WTC11 (cell line): ENCODE measurements around the gene RRP1B. TPM values are rescaled to one million over a fixed set of nuclear protein-coding genes. Genes with fewer than 3 reads are reported as not detected.
A peak's percentile ranks its signal among the peaks of the same experiment; 100 is the strongest.

Experiments used
- ATAC-seq: fragments of 200-7000 bp; cut with Tn5 transposase; 2 replicates; pipeline ENCODE4 v1.10.0; 2021; ENCODE audit warnings: mild to moderate bottlenecking, moderate library complexity
- CTCF ChIA-PET: fragments of 300-600 bp; sonication (Branson Sonifier 250); formaldehyde crosslinking; loops from one replicate; lab custom pipeline; 2021; ENCODE audit warnings: antibody characterized with exemption; lab: Charles Lee
- POLR2A ChIA-PET: fragments of 350-600 bp; sonication (Branson Sonifier 250); formaldehyde crosslinking; loops from one replicate; lab custom pipeline; 2021; ENCODE audit warnings: antibody characterized with exemption; lab: Charles Lee
- DNase-seq: peaks from one replicate; pipeline ENCODE4 v3.0.0; 2021; ENCODE audit warnings: low spot score
- H3K27ac Mint-ChIP-seq: 2 replicates; pipeline ENCODE4 v1.8.0; 2021; ENCODE audit warnings: mixed read lengths
- H3K27me3 Mint-ChIP-seq: 2 replicates; pipeline ENCODE4 v1.8.0; 2021; ENCODE audit warnings: low read depth, mild to moderate bottlenecking, moderate library complexity, mixed read lengths
- H3K36me3 Mint-ChIP-seq: 2 replicates; pipeline ENCODE4 v1.8.0; 2021; ENCODE audit warnings: mixed read lengths
- H3K4me1 Mint-ChIP-seq: 2 replicates; pipeline ENCODE4 v1.8.0; 2022; ENCODE audit warnings: mixed read lengths
- H3K4me3 Mint-ChIP-seq: 2 replicates; pipeline ENCODE4 v1.8.0; 2021; ENCODE audit warnings: mild to moderate bottlenecking, moderate library complexity, mixed read lengths
- H3K9me3 Mint-ChIP-seq: 2 replicates; pipeline ENCODE4 v1.8.0; 2021; ENCODE audit warnings: mixed read lengths
- CBFB ChIP-seq: sonication (generic); formaldehyde crosslinking; IDR thresholded peaks from 2 replicates; pipeline ENCODE4 v1.8.1; 2022; ENCODE audit warnings: mild to moderate bottlenecking, low read depth, missing genetic modification reagents
- CREM ChIP-seq: sonication (generic); formaldehyde crosslinking; IDR thresholded peaks from 2 replicates; pipeline ENCODE4 v1.8.1; 2022; ENCODE audit warnings: mild to moderate bottlenecking, missing genetic modification reagents, moderate library complexity
- ELF4 ChIP-seq: sonication (generic); formaldehyde crosslinking; IDR thresholded peaks from 2 replicates; pipeline ENCODE4 v1.8.1; 2022; ENCODE audit warnings: low read depth, mild to moderate bottlenecking, moderate library complexity, missing genetic modification reagents
- ESRRA ChIP-seq: sonication (generic); formaldehyde crosslinking; IDR thresholded peaks from 2 replicates; pipeline ENCODE4 v1.8.1; 2022; ENCODE audit warnings: mild to moderate bottlenecking, missing genetic modification reagents, borderline replicate concordance
- ETV6 ChIP-seq: sonication (generic); formaldehyde crosslinking; IDR thresholded peaks from 2 replicates; pipeline ENCODE4 v1.8.1; 2022; ENCODE audit warnings: mild to moderate bottlenecking, missing genetic modification reagents
- FOXK1 ChIP-seq: sonication (generic); formaldehyde crosslinking; IDR thresholded peaks from 2 replicates; pipeline ENCODE4 v1.8.0; 2022; ENCODE audit warnings: mild to moderate bottlenecking, moderate library complexity, missing genetic modification reagents
- GABPB1 ChIP-seq: sonication (generic); formaldehyde crosslinking; IDR thresholded peaks from 2 replicates; pipeline ENCODE4 v1.8.1; 2023; ENCODE audit warnings: mild to moderate bottlenecking, missing genetic modification reagents
- HMGA2 ChIP-seq: fragments of 250-450 bp; sonication (Bioruptor Pico); IDR thresholded peaks from 2 replicates; pipeline ENCODE4 v1.4.0; 2021; ENCODE audit warnings: mild to moderate bottlenecking, moderate library complexity
- KAT7 ChIP-seq: sonication (generic); formaldehyde crosslinking; IDR thresholded peaks from 2 replicates; pipeline ENCODE4 v1.8.1; 2023; ENCODE audit warnings: missing genetic modification reagents, mild to moderate bottlenecking, borderline replicate concordance
- MXD4 ChIP-seq: fragments of 250-450 bp; sonication (Bioruptor Pico); IDR thresholded peaks from 2 replicates; pipeline ENCODE4 v1.8.0; 2021; ENCODE audit warnings: mild to moderate bottlenecking, moderate library complexity, borderline replicate concordance
- NR3C1 ChIP-seq: sonication (generic); formaldehyde crosslinking; conservative IDR thresholded peaks from 2 replicates; pipeline ENCODE4 v1.8.1; 2023; ENCODE audit warnings: low read depth, mild to moderate bottlenecking, missing genetic modification reagents
- RORB ChIP-seq: fragments of 250-450 bp; sonication (Bioruptor Pico); IDR thresholded peaks from 2 replicates; pipeline ENCODE4 v1.9.0; 2021; ENCODE audit warnings: mild to moderate bottlenecking
- SOX15 ChIP-seq: fragments of 250-450 bp; sonication (Bioruptor Pico); IDR thresholded peaks from 2 replicates; pipeline ENCODE4 v1.9.0; 2021; ENCODE audit warnings: mild to moderate bottlenecking
- TCF7 ChIP-seq: sonication (generic); formaldehyde crosslinking; IDR thresholded peaks from 2 replicates; pipeline ENCODE4 v1.8.0; 2022; ENCODE audit warnings: mild to moderate bottlenecking, low read depth, missing genetic modification reagents, moderate library complexity
- TEAD4 ChIP-seq: sonication (generic); formaldehyde crosslinking; IDR thresholded peaks from 2 replicates; pipeline ENCODE4 v1.8.0; 2022; ENCODE audit warnings: mild to moderate bottlenecking, missing genetic modification reagents
- TP53 ChIP-seq: sonication (generic); formaldehyde crosslinking; IDR thresholded peaks from 2 replicates; pipeline ENCODE4 v1.8.1; 2023; ENCODE audit warnings: mild to moderate bottlenecking, missing genetic modification reagents
- ZBTB43 ChIP-seq: sonication (generic); formaldehyde crosslinking; IDR thresholded peaks from 2 replicates; pipeline ENCODE4 v1.8.1; 2023; ENCODE audit warnings: mild to moderate bottlenecking, missing genetic modification reagents
- ZNF138 ChIP-seq: sonication (generic); formaldehyde crosslinking; conservative IDR thresholded peaks from 2 replicates; pipeline ENCODE4 v1.8.1; 2022; ENCODE audit warnings: mild to moderate bottlenecking, moderate library complexity, missing genetic modification reagents
- ZNF396 ChIP-seq: fragments of 250-450 bp; sonication (Bioruptor Pico); IDR thresholded peaks from 2 replicates; pipeline ENCODE4 v1.8.0; 2021; ENCODE audit warnings: mild to moderate bottlenecking, moderate library complexity, borderline replicate concordance
- ZNF512 ChIP-seq: sonication (generic); formaldehyde crosslinking; IDR thresholded peaks from 2 replicates; pipeline ENCODE4 v1.8.1; 2022; ENCODE audit warnings: missing genetic modification reagents, borderline replicate concordance
- total RNA-seq: library from RNA; stranded (reverse); gene quantifications from 3 replicates; pipeline ENCODE4 v1.2.3, GENCODE V29; 2021
- TF ChIP-seq, protein P1 (sequence below): fragments of 250-450 bp; sonication (Bioruptor Pico); IDR thresholded peaks from 2 replicates; pipeline ENCODE4 v1.8.0; 2021; ENCODE audit warnings: mild to moderate bottlenecking
- TF ChIP-seq, protein P2 (sequence below): sonication (generic); formaldehyde crosslinking; conservative IDR thresholded peaks from 2 replicates; pipeline ENCODE4 v1.8.1; 2022; ENCODE audit warnings: mild to moderate bottlenecking, missing genetic modification reagents
- TF ChIP-seq, protein P3 (sequence below): fragments of 250-450 bp; sonication (Bioruptor Pico); conservative IDR thresholded peaks from 2 replicates; pipeline ENCODE4 v1.9.0; 2021; ENCODE audit warnings: mild to moderate bottlenecking
- TF ChIP-seq, protein P4 (sequence below): sonication (generic); formaldehyde crosslinking; IDR thresholded peaks from 2 replicates; pipeline ENCODE4 v1.8.0; 2022; ENCODE audit warnings: mild to moderate bottlenecking, missing genetic modification reagents

RRP1B gene
- total RNA-seq, 1 experiment from 2014 or later = 74.9 TPM

DNA sequence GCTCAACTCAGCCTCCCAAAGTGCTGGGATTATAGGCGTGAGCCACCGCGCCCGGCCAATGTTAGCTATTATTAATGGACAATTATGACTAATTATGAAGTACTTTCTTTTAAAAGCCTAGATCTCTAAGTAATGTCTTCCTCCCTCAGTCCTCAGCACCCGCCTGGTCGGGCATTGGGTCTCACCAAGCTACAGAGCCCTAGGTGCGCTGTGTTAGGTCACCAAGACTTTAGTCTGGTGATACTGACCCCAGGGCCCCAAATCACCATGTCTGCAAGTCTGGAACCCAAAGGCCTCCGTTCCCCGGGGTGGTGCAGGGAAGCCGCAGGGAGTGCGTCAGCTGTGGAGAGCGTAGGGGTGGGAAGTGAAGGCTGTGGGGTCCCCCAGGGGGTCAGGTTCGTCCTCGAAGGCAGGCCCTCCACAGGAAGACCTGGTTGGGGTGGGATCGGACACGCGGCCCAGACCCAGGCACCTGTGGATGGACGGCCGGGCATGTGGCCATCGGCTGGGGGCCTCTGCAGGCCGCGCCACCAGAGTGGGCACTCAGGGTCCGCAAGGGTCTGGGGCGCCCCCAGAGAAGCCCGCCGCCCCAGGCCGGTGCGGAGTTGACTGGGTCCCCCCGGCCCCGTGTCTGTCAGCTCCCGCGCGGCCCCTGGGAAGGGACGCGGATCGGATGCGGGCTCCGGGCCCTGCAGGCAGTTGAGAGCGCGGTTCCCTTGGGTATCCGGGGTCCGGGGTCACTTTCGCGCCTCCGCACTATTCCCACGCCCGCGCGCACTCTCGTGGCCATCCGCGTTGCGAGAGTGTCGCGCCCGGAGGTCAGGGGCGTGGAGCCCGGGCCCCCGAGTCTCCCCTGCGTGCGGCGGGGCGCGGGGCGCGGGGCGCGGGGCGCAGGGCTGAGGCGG, 58.9 kb downstream of the RRP1B start (continued):
- TF ChIP-seq, protein P1, sequence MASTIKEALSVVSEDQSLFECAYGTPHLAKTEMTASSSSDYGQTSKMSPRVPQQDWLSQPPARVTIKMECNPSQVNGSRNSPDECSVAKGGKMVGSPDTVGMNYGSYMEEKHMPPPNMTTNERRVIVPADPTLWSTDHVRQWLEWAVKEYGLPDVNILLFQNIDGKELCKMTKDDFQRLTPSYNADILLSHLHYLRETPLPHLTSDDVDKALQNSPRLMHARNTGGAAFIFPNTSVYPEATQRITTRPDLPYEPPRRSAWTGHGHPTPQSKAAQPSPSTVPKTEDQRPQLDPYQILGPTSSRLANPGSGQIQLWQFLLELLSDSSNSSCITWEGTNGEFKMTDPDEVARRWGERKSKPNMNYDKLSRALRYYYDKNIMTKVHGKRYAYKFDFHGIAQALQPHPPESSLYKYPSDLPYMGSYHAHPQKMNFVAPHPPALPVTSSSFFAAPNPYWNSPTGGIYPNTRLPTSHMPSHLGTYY = no peak
- TF ChIP-seq ZNF396 (CRISPR knock-in tag) (no peak), FOXK1 (CRISPR knock-in tag) (no peak), ZNF512 (CRISPR knock-in tag) (no peak), CREM (CRISPR knock-in tag) (no peak), MXD4 (CRISPR knock-in tag) (no peak), HMGA2 (CRISPR knock-in tag) (no peak), ETV6 (CRISPR knock-in tag) (no peak), ZNF138 (CRISPR knock-in tag) (no peak)
- TF ChIP-seq, protein P2, sequence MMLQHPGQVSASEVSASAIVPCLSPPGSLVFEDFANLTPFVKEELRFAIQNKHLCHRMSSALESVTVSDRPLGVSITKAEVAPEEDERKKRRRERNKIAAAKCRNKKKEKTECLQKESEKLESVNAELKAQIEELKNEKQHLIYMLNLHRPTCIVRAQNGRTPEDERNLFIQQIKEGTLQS = no peak
- TF ChIP-seq, protein P3, sequence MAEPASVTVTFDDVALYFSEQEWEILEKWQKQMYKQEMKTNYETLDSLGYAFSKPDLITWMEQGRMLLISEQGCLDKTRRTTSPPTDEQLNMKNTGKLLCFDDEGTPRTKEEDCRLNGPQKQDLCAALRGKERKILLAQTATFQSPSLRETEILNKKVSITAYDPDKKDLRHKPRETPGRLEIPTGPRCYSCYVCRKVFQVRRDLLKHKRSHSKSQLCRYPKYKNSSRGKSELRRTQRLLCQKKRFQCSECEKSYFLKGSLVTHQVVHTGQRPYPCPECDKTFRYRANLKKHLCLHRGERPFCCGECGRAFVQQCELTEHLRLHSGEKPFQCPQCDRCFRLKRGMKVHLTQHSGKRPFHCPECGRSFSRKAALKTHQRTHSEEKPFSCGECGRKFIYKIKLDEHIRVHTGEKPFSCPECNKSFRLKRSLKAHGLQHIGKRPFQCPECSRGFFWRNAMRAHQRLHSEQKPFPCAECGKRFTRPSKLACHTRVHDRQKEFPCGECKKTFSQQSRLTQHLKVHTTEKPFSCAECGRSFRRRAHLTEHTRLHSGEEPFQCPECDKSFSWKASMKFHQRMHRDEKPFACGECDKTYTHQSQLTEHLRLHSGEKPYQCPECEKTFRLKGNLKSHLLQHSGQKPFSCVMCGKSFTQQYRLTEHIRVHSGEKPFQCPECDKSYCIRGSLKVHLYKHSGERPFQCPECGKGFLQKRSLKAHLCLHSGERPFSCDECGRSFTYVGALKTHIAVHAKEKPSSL = no peak

GRCh38 chr21:43718872-43719747, 59.8 kb downstream of the RRP1B start, which contains the start of gene PDXK:
Gene PDXK, plus strand, starts transcription at chr21:43719129. Its CDS starts 166 bp downstream, at chr21:43719295.
- H3K36me3 Mint-ChIP-seq = peaks cover 5% of the 10 kb centered on the region
- POLR2A ChIA-PET = interaction anchor here (1.1 to 2.1 kb wide), 2 partner anchors 10 to 62 kb away, joined by 3 to 9 read pairs; no protein-coding TSS in a partner anchor
- peak within 1 kb of the TSS; percentile 71 for H3K4me3 Mint-ChIP-seq
- H3K4me1 Mint-ChIP-seq = peaks cover 14% of the 10 kb centered on the region
- no peaks in the 10 kb centered on the region for H3K9me3 Mint-ChIP-seq
- DNase-seq (peak; percentile 82), ATAC-seq (peak; percentile 83)
- peaks cover 9% of the 10 kb centered on the region for H3K27me3 Mint-ChIP-seq
- peak within 1 kb of the TSS; percentile 54; the same call in 1 of the 2 replicates for H3K27ac Mint-ChIP-seq
- CTCF ChIA-PET = interaction anchor here (3.6 kb wide), 1 partner anchor 9 kb away, joined by 45 read pairs; no protein-coding TSS in a partner anchor
- no peak; the same call in 1 of the 2 replicates for TF ChIP-seq ESRRA (CRISPR knock-in tag)
- TF ChIP-seq TCF7 = no peak
- TF ChIP-seq TEAD4 = peak; percentile 17; the same call in 1 of the 2 replicates
- no peak for TF ChIP-seq ELF4 (CRISPR knock-in tag)
- TF ChIP-seq GABPB1 (CRISPR knock-in tag) = peak; percentile 49
- TF ChIP-seq ZBTB43 = 0 out of 2 replicates have a peak, but pooled peaks have one; percentile 40
- 0 out of 2 replicates have a peak, but pooled peaks have one; percentile 42 for TF ChIP-seq CBFB
- TF ChIP-seq KAT7 = peak; percentile 34; the same call in 1 of the 2 replicates
- TF ChIP-seq RORB = no peak
- no peak for TF ChIP-seq SOX15 (CRISPR knock-in tag)
- TF ChIP-seq, protein P4, sequence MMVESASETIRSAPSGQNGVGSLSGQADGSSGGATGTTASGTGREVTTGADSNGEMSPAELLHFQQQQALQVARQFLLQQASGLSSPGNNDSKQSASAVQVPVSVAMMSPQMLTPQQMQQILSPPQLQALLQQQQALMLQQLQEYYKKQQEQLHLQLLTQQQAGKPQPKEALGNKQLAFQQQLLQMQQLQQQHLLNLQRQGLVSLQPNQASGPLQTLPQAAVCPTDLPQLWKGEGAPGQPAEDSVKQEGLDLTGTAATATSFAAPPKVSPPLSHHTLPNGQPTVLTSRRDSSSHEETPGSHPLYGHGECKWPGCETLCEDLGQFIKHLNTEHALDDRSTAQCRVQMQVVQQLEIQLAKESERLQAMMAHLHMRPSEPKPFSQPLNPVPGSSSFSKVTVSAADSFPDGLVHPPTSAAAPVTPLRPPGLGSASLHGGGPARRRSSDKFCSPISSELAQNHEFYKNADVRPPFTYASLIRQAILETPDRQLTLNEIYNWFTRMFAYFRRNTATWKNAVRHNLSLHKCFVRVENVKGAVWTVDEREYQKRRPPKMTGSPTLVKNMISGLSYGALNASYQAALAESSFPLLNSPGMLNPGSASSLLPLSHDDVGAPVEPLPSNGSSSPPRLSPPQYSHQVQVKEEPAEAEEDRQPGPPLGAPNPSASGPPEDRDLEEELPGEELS (CRISPR knock-in tag) = peak; percentile 78; the same call in 1 of the 2 replicates
- TF ChIP-seq CREM (CRISPR knock-in tag) = peak; percentile 69; the same call in 1 of the 2 replicates
- 0 out of 2 replicates have a peak, but pooled peaks have one; percentile 56 for TF ChIP-seq NR3C1 (CRISPR knock-in tag)
- TF ChIP-seq TP53 = peak; percentile 85; the same call in 1 of the 2 replicates
